BJ (cell line): Measurements from ENCODE around the gene OGDH. TPM values are rescaled to one million over a fixed set of nuclear protein-coding genes. Genes with fewer than 3 reads are reported as not detected.

Source experiments
- CTCF ChIA-PET: fragments of 350-600 bp; formaldehyde crosslinking; extraction: SDS; loops from one replicate; lab custom pipeline; 2021; ENCODE audit warnings: antibody characterized with exemption, inconsistent platforms; lab: Yijun Ruan, JAX
- POLR2A ChIA-PET: fragments of 300-600 bp; sonication (Branson Sonifier 250); formaldehyde crosslinking; extraction: SDS; loops from one replicate; lab custom pipeline; 2021; ENCODE audit warnings: antibody characterized with exemption; lab: Charles Lee
- DNase-seq: peaks from one replicate; pipeline ENCODE4 v3.0.0-alpha.2; 2011; ENCODE audit warnings: low read depth
- H3K27me3 ChIP-seq: 2 replicates; pipeline ENCODE4 v1.6.0; 2011; ENCODE audit warnings: low read length; ENCODE audit not compliant: control insufficient read depth, insufficient read depth
- H3K36me3 ChIP-seq: 2 replicates; pipeline ENCODE4 v1.5.1; 2011; ENCODE audit warnings: low read length; ENCODE audit not compliant: control insufficient read depth, insufficient read depth
- H3K4me3 ChIP-seq: 2 replicates; pipeline ENCODE4 v1.5.1; 2011; ENCODE audit warnings: low read depth, mild to moderate bottlenecking, control low read depth, low read length
- polyA minus RNA-seq: library from RNA; depleted of rRNA, polyadenylated mRNA; stranded (reverse); fragments of >200 nt; gene quantifications from 2 replicates; pipeline ENCODE4 v1.2.3, GENCODE V29; 2011; rRNA and poly(A)+ RNA removed
- polyA plus RNA-seq: library from polyadenylated mRNA; depleted of rRNA; stranded (reverse); fragments of >200 nt; gene quantifications from 2 replicates; pipeline ENCODE4 v1.2.3, GENCODE V29; 2011; rRNA removed
- TF ChIP-seq, protein P1 (sequence below): IDR thresholded peaks from 2 replicates; pipeline ENCODE4 v1.5.1; 2011; ENCODE audit warnings: low read depth, mild to moderate bottlenecking, control low read depth, inconsistent platforms, low read length, moderate library complexity; ENCODE audit not compliant: insufficient read depth

Gene OGDH
- polyA plus RNA-seq = 32.0 and 51.3 TPM in 2 replicates
- polyA minus RNA-seq = 64.1 and 83.2 TPM in 2 replicates

DNA sequence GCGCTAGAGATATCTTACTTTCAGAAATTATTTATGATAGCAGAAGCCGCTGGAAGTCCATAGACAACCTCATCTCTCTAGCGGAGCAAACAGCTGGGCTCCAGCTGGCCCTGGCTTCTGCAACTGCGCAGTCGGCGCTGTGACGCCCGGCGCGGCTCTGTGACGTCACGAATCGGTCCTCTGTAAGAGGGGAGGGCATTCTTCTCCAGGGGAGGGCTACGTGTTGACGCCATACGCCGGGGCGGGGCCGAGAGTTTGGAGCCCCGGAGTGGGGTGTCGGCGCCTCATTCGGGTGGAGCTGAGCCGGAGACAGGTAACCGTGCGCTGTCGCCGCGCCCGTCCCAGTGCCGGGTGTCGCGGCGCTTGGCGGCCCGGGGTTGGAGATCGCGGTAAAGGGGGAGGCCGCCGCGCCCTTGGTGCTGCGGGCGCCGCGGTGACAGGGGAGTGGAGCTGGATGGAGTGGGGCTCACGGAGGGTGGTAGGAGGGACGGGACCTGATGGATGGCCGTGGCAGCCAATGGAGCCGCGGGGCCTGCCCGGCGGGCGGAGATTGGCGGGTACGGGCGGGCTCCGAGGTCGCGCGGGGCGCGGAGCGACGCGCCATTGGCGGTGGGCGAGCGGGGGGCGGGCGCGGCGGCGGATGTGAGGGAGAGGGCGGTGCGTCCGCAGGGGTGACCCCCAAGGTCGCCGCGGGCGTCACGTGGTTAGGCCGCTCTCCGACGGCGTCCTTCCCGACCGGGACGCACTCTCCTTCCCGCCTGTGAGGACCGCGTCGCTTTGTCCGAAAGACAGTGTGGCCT is at the start of gene OGDH:
Gene OGDH (plus strand): TSS at position 287 of the 800 bp plus-strand sequence. CDS start 17,717 bp downstream, outside the sequence.
- TF ChIP-seq, protein P1, sequence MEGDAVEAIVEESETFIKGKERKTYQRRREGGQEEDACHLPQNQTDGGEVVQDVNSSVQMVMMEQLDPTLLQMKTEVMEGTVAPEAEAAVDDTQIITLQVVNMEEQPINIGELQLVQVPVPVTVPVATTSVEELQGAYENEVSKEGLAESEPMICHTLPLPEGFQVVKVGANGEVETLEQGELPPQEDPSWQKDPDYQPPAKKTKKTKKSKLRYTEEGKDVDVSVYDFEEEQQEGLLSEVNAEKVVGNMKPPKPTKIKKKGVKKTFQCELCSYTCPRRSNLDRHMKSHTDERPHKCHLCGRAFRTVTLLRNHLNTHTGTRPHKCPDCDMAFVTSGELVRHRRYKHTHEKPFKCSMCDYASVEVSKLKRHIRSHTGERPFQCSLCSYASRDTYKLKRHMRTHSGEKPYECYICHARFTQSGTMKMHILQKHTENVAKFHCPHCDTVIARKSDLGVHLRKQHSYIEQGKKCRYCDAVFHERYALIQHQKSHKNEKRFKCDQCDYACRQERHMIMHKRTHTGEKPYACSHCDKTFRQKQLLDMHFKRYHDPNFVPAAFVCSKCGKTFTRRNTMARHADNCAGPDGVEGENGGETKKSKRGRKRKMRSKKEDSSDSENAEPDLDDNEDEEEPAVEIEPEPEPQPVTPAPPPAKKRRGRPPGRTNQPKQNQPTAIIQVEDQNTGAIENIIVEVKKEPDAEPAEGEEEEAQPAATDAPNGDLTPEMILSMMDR = no peak
- DNase-seq = peak; percentile 89
- peak within 1 kb of the TSS; percentile 98 for H3K4me3 ChIP-seq
- no peaks in the 10 kb centered on the region for H3K27me3 ChIP-seq
- POLR2A ChIA-PET = interaction anchor here (0.5 to 1.1 kb wide), 2 partner anchors 16 to 241 kb away, joined by 3 read pairs; partner anchors contain the start of gene H2AZ2
- H3K36me3 ChIP-seq = no peaks in the 10 kb centered on the region
- CTCF ChIA-PET = interaction anchor here (0.9 kb wide), 1 partner anchor 41 kb away, joined by 3 read pairs; no protein-coding TSS in a partner anchor

DNA sequence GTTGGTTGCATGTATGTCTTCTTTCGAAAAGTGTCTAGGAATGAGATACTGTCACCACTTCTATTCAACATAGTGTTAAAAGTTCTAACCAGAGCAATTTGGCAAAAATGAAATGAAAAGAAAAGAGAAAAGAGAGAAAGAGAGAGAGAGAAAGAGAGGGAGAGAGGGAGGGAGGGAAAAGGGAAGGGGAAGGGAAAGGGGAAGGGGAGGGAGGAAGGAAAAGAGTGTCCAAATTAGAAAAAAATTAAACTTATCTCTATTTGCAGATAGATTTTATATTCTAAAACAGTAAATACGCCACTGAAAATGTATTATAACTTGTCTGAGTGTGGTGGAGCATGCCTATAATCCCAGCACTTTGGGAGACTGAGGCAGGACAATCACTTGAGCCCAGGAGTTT is 48.9 kb upstream of the OGDH start:
- CTCF ChIA-PET = no interaction called here
- TF ChIP-seq, protein P1 = no peak

DNA sequence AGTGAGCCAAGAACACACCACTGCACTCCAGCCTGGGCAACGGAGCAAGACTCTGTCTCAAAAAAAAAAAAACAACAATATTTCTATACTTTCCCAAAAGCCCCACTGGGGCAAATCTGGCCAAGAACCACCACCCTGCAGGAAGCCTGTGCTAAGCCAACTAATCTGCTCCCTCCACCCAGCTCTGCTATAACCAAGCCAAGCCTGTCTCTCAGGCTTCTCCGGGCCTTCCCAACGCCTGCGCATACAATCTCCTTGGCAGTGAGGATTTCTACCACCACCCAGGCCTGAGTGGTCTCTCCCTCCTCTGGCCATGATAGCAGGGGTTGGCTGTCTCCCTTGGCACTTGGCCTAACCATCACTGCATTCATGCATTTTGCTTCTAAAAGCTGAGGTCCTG is 46.9 kb upstream of the OGDH start:
- no peak for DNase-seq
- Histone ChIP-seq H3K4me3 (no peak overlapping the region), H3K27me3 (no peaks in the 10 kb centered on the region), H3K36me3 (peaks cover under 1% of the 10 kb centered on the region)
- TF ChIP-seq, protein P1 = no peak
- CTCF ChIA-PET = interaction anchor here (1.2 to 3.3 kb wide), 2 partner anchors 9 to 319 kb away, joined by 3 to 12 read pairs; no protein-coding TSS in a partner anchor
- POLR2A ChIA-PET = no interaction called here

More for the DNA sequence above, 48.9 kb upstream of the OGDH start:
- DNase-seq = no peak
- POLR2A ChIA-PET = no interaction called here
- Histone ChIP-seq H3K27me3 (no peaks in the 10 kb centered on the region), H3K4me3 (no peak overlapping the region), H3K36me3 (no peaks in the 10 kb centered on the region)

DNA sequence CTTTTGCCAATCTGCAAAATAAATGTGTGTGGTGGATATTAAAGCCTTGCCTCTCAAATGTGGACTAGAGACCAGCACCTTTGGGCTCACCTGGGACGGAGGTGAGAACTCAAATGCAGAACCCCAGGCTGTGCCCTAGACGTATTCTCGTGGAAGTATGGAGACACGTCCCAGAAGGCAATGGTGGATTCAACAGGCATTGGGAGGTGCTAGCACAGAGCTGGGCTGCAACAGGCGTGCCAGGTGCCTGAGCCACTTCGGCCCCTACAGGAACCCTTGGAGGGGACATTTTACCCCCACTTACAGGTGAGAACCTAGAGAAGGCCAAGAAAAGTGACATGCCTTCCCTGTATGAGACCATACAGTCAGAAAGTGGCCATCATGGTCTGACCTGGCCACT is 44.9 kb upstream of the OGDH start:
- H3K36me3 ChIP-seq = peaks cover 10% of the 10 kb centered on the region
- ChIA-PET POLR2A (interaction anchor here (0.5 kb wide), 1 partner anchor 37 kb away, joined by 3 read pairs; no protein-coding TSS in a partner anchor), CTCF (interaction anchor here (3.3 to 7.4 kb wide), 2 partner anchors 213 to 321 kb away, joined by 12 to 62 read pairs; no protein-coding TSS in a partner anchor)
- DNase-seq = no peak
- TF ChIP-seq, protein P1 = no peak
- H3K27me3 ChIP-seq = no peaks in the 10 kb centered on the region
- no peak overlapping the region for H3K4me3 ChIP-seq
